ENCODE data around the gene PDK3. TPM values are rescaled to one million over a fixed set of nuclear protein-coding genes. Genes with fewer than 3 reads are reported as not detected.

Gene PDK3
- total RNA-seq, 1 experiment from 2014 or later, result 9.6 TPM

DNA sequence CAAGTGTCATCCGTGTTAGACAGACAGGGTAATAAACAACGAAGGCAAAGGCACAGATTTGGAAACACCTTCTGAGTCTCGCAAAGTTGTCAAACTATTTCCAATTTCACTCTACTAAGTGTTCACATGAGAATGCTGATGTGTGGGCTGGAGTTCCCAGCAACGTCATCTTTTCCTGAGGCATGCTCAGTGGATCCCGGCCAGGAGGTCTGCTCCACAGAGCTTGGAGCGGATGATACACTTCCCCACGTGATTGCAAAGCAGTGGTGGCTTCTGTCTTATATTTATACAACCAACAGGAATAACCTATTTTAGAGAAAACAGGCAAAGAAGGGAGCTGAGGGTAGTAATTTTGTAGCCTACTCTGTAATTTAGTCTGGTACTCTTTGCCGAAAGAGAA lies 40.1 kb upstream of the PDK3 start:
- BruUV-seq (replicated peaks), result no TSS peak
- Histone ChIP-seq H3K27ac (ENCODE audit: low read depth, low read length) (no peak overlapping the region), H3K36me3 (ENCODE audit: control insufficient read depth in 1 of 2, insufficient read depth in 2 of 2, low read length in 2 of 2) (no peaks in the 10 kb centered on the region), H3K4me2 (ENCODE audit: low read length) (no peak overlapping the region), H3K9ac (ENCODE audit: low read length) (no peak overlapping the region), H3K27me3 (ENCODE audit: insufficient read depth, low read length) (no peaks in the 10 kb centered on the region), H3K9me2 (ENCODE audit: insufficient read depth) (no peaks in the 10 kb centered on the region), H3K4me1 (ENCODE audit: control insufficient read depth in 1 of 2, insufficient read depth in 2 of 2, low read length in 2 of 2) (no peaks in the 10 kb centered on the region), H3K9me3 (ENCODE audit: control insufficient read depth in 1 of 2, insufficient read depth in 1 of 2, low read depth in 1 of 2, low read length in 2 of 2) (no peaks in the 10 kb centered on the region), H2AFZ (ENCODE audit: low read depth, low read length, poor library complexity, severe bottlenecking) (no peak overlapping the region), H3K4me3 (replicated peaks in 1 of 2; ENCODE audit: low read depth in 1 of 2, low read length in 2 of 2) (no peak overlapping the region), H4K20me1 (ENCODE audit: insufficient read depth) (no peaks in the 10 kb centered on the region), H3K79me2 (ENCODE audit: insufficient read depth, low read length) (no peaks in the 10 kb centered on the region)
- ChIA-PET CTCF (no interaction called here), RAD21 (ENCODE audit: low non-redundant PET in 1 of 2, low total read pairs in 2 of 2, uncharacterized antibody in 2 of 2, unreplicated experiment in 2 of 2) (no interaction called here), POLR2A (no interaction called here)
- DNase-seq (ENCODE audit: low read depth, low spot score) (no peak), ATAC-seq (no peak)
- intact Hi-C loops (cut with micrococcal nuclease), result no loop called here
- TF ChIP-seq JUND (IDR thresholded peaks at IDR 0.05), result no peak
- no peak for TF ChIP-seq EGR1 (IDR thresholded peaks at IDR 0.05; ENCODE audit: low read depth)
- no peak for TF ChIP-seq ELF1 (IDR thresholded peaks at IDR 0.05; ENCODE audit: borderline replicate concordance, low read depth)
- TF ChIP-seq, protein P1, sequence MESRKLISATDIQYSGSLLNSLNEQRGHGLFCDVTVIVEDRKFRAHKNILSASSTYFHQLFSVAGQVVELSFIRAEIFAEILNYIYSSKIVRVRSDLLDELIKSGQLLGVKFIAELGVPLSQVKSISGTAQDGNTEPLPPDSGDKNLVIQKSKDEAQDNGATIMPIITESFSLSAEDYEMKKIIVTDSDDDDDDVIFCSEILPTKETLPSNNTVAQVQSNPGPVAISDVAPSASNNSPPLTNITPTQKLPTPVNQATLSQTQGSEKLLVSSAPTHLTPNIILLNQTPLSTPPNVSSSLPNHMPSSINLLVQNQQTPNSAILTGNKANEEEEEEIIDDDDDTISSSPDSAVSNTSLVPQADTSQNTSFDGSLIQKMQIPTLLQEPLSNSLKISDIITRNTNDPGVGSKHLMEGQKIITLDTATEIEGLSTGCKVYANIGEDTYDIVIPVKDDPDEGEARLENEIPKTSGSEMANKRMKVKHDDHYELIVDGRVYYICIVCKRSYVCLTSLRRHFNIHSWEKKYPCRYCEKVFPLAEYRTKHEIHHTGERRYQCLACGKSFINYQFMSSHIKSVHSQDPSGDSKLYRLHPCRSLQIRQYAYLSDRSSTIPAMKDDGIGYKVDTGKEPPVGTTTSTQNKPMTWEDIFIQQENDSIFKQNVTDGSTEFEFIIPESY (IDR thresholded peaks at IDR 0.05; ENCODE audit: extremely low read depth, insufficient replicate concordance, low read length), result no peak
- TF ChIP-seq EZH2 (IDR thresholded peaks at IDR 0.05), result no peak

- Histone ChIP-seq H3K4me1 (ENCODE audit: control insufficient read depth in 1 of 2, insufficient read depth in 2 of 2, low read length in 2 of 2) (no peaks in the 10 kb centered on the region), H3K27ac (ENCODE audit: low read depth, low read length) (no peak overlapping the region), H3K27me3 (ENCODE audit: insufficient read depth, low read length) (no peaks in the 10 kb centered on the region), H3K9me3 (ENCODE audit: control insufficient read depth in 1 of 2, insufficient read depth in 1 of 2, low read depth in 1 of 2, low read length in 2 of 2) (no peaks in the 10 kb centered on the region), H3K79me2 (ENCODE audit: insufficient read depth, low read length) (no peaks in the 10 kb centered on the region), H3K9me2 (ENCODE audit: insufficient read depth) (no peaks in the 10 kb centered on the region), H3K36me3 (ENCODE audit: control insufficient read depth in 1 of 2, insufficient read depth in 2 of 2, low read length in 2 of 2) (no peaks in the 10 kb centered on the region), H3K9ac (ENCODE audit: low read length) (no peak overlapping the region), H4K20me1 (ENCODE audit: insufficient read depth) (no peaks in the 10 kb centered on the region), H3K4me3 (replicated peaks in 1 of 2; ENCODE audit: low read depth in 1 of 2, low read length in 2 of 2) (no peak overlapping the region), H2AFZ (ENCODE audit: low read depth, low read length, poor library complexity, severe bottlenecking) (no peak overlapping the region), H3K4me2 (ENCODE audit: low read length) (no peak overlapping the region)
- POLR2A ChIA-PET, result no interaction called here
- no peak for DNase-seq (ENCODE audit: low read depth, low spot score)
- CTCF ChIA-PET, result no interaction called here
- no peak for ATAC-seq
- RAD21 ChIA-PET (ENCODE audit: low non-redundant PET in 1 of 2, low total read pairs in 2 of 2, uncharacterized antibody in 2 of 2, unreplicated experiment in 2 of 2), result no interaction called here
- intact Hi-C loops (cut with micrococcal nuclease), result no loop called here
- BruUV-seq (replicated peaks), result no TSS peak
- TF ChIP-seq EZH2 (IDR thresholded peaks at IDR 0.05) (no peak), TCF7L2 (IDR thresholded peaks at IDR 0.05; ENCODE audit: borderline replicate concordance, extremely low read depth, insufficient read depth, insufficient read length) (no peak), ELF1 (IDR thresholded peaks at IDR 0.05; ENCODE audit: borderline replicate concordance, low read depth) (no peak), ZFX (IDR thresholded peaks at IDR 0.05) (no peak), CEBPB (IDR thresholded peaks at IDR 0.05; ENCODE audit: low read depth) (no peak), EZH2phosphoT487 (IDR thresholded peaks at IDR 0.05; ENCODE audit: borderline replicate concordance) (no peak), ATF3 (IDR thresholded peaks at IDR 0.05) (no peak), ZNF274 (IDR thresholded peaks at IDR 0.05; ENCODE audit: low read depth, low read length) (no peak), SRF (IDR thresholded peaks at IDR 0.05; ENCODE audit: low read depth) (no peak), YY1 (IDR thresholded peaks at IDR 0.05; ENCODE audit: extremely low read depth, insufficient replicate concordance, low read depth, low read length) (no peak), RAD21 (IDR thresholded peaks at IDR 0.05; ENCODE audit: low read depth) (no peak)
- TF ChIP-seq, protein P2, sequence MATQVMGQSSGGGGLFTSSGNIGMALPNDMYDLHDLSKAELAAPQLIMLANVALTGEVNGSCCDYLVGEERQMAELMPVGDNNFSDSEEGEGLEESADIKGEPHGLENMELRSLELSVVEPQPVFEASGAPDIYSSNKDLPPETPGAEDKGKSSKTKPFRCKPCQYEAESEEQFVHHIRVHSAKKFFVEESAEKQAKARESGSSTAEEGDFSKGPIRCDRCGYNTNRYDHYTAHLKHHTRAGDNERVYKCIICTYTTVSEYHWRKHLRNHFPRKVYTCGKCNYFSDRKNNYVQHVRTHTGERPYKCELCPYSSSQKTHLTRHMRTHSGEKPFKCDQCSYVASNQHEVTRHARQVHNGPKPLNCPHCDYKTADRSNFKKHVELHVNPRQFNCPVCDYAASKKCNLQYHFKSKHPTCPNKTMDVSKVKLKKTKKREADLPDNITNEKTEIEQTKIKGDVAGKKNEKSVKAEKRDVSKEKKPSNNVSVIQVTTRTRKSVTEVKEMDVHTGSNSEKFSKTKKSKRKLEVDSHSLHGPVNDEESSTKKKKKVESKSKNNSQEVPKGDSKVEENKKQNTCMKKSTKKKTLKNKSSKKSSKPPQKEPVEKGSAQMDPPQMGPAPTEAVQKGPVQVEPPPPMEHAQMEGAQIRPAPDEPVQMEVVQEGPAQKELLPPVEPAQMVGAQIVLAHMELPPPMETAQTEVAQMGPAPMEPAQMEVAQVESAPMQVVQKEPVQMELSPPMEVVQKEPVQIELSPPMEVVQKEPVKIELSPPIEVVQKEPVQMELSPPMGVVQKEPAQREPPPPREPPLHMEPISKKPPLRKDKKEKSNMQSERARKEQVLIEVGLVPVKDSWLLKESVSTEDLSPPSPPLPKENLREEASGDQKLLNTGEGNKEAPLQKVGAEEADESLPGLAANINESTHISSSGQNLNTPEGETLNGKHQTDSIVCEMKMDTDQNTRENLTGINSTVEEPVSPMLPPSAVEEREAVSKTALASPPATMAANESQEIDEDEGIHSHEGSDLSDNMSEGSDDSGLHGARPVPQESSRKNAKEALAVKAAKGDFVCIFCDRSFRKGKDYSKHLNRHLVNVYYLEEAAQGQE (IDR thresholded peaks at IDR 0.05; ENCODE audit: low read depth), result no peak
Observed at GRCh38 chrX:24425806-24426205, 39.3 kb upstream of the PDK3 start.

All from HCT116 (cell line).